ENCODE data around the gene CLCN7.

The CLCN7 gene

DNA sequence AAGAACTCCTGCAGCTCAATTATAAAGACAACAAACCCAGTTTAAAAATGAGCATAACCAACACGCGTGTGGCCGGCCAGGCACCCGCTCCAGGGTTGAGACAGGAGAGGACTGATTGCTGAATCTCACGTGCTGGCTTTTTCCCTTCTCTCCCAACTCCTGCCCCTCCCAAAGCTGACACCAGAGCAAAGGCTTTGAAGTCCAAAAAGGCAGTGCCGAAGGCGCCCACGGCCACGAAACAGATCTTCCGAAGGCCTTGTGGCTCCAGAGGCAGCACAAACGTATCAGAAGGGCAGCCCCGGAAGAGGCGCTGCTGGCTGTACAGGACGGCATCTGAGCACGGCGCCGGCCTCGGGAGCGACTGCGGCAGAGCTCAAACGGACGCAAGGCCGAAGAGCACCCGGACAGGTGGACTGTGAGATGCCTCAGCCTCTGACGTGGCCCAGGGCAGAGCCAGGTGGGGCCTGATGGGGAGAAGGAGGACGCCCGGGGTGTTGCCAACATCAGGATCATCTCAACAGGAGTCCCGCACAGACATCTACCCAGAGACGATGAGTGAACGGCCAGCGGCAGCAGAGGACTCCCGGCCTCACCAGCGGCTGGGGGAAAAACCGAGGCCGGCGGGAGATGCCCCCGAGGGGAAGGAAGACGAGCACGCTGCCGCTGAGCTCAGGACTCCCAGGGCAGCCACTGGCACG lies 10.5 kb downstream of the CLCN7 start:
- DNase-seq (ENCODE audit: low read depth in 2 of 2): no peak

DNA sequence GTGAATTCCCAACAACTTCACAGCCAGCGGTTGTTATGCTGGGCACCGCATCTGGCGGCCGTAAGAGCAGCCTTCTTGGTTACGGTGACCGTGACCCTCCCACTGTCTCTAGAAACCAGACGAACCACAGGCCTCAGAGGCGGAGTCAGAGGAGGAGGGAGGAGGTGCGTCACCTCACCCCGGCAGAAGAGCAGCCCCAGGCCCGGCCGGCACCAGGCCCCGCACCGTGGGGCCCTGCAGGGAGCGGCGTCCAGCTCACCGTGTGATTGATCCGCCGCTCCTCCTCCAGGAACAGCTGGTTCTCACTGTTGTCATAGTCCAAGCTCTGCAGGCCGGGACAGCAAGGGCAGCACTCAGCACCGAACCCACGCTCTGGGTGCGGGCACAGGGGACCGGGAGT lies 13.7 kb downstream of the CLCN7 start:
- DNase-seq (ENCODE audit: low read depth in 2 of 2): no peak

DNA sequence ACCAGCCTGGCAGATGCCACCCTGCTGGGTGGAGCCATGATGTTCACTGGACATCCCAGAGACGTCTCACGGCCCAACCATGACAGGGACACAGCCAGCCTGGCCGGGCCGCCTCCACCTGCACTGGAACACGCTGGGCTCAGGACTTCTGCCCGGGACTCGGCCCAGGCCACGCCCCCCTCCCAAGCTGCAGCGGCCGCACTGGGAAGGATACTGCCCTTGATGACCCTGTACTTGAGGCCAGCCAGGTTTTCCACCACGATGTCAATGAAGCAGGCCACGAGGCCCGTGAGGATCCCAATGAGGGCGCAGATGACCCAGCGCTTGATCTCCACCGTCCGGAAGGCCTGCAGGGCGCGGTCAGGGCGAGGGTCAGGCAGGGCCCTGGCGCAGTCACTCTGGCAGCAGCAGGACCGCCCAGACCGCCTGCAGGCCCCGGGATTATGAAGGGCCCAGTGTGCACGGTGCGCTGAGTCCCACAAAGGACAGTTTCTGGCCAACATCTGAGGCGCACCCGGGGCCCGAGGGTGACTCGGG lies 14.2 kb downstream of the CLCN7 start:
- DNase-seq (ENCODE audit: low read depth in 2 of 2): no peak

DNA sequence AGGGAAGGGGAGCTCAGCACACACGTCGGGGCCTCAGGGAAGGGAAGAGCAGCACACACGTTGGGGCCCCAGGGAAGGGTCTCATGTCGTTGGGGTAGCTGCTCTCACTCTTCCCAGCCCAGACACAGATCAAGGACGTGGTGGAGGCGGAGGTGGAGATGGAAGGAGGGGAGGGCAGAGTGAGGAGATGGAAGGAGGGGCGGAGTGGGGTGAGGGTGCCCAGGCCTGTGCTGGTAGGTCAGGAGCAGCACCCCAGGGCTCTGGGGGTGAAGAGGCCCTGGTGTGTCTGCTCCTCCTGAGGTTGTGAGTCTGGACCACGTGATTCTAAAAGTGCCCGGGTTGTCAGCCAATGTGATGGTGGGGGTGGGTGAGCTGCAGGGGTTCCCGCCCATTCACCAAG lies 14.9 kb downstream of the CLCN7 start:
- no peak for DNase-seq (ENCODE audit: low read depth in 2 of 2)

DNA sequence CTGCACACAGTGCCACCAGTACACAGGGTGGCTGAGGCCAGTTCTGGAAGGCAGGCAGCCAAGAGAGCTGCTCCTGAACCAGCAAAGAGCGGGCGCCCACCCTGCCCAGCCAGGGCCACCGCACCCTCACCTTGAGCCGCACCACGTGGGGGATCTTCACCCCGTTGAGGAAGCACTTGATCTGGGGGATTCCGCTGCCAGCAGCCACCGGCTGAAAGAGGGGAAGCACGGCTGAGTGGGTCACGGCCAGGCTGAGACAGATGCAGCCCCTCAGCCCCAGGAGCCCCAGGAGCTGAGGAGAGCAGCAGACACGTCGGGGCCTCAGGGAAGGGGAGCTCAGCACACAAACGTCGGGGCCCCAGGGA lies 15.9 kb downstream of the CLCN7 start:
- DNase-seq (ENCODE audit: low read depth in 2 of 2): no peak

DNA sequence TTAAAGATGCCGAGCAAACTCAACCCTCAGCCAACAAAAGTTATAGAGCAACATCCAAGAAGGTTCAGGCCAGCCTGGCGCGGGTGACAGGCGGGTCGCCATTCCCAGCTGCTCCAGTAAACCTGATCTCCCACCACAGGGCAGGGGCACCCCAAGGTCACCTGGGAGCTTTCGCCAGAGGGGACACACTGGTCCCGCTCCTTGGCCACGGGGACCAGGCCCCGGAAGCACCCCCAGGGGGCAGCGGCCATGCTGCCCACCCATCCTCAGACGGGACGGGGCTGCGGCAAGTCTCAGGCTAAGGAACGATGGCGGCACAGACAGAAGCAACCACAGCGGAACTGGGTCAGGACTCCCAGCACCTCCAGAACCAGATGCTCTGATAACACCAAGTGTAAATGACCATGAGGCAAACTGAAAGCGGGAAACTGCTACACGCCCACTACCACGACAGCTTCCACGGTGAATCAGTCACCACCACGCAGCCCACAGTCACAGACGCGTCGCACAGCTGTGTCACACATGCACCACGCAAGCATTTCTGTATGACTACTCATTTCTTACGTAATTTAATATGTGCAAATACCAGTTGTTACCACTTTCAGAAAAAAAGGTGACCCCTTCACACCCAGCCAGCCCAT lies 16.4 kb downstream of the CLCN7 start:
- DNase-seq (ENCODE audit: low read depth in 2 of 2): peak in 1 of 2 donors; percentile 31

DNA sequence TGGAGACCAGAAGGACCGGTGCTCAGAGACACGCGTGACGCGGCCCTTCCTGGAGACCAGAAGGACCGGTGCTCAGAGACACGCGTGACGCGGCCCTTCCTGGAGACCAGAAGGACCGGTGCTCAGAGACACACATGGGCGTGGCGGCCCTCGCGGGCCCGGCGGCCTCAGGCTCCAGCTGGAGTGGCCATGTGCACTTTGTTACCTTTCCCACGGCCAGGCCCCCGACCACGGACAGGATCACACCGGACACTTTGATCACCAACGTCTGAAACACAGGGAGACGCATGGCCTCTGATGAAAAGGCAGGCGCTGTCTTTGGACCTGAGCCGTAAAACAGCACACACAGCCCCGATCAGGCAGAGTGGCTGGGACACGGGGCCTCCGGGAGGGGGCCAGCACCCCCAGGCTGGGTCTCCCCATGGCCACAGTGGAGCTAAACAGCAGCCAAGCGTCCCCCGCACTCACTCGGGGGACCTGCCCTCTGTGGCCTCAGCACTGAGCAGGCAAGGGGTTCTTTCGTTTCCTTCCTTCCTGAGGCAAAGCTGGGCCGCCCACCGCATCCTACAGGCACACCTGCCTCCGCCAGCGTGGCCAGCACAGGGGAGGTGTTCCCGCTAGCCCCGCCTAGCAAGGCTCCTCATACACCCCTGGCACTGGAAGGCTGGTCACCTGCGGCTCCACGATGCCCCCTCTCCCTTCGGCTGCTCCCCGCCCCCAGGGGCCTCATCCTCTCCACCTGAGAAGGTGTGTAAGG lies 17.2 kb downstream of the CLCN7 start:
- DNase-seq (ENCODE audit: low read depth in 2 of 2): no peak

GRCh38 chr16:1456951-1457350 lies 17.9 kb downstream of the CLCN7 start:
- DNase-seq (ENCODE audit: low read depth in 2 of 2): no peak

DNA sequence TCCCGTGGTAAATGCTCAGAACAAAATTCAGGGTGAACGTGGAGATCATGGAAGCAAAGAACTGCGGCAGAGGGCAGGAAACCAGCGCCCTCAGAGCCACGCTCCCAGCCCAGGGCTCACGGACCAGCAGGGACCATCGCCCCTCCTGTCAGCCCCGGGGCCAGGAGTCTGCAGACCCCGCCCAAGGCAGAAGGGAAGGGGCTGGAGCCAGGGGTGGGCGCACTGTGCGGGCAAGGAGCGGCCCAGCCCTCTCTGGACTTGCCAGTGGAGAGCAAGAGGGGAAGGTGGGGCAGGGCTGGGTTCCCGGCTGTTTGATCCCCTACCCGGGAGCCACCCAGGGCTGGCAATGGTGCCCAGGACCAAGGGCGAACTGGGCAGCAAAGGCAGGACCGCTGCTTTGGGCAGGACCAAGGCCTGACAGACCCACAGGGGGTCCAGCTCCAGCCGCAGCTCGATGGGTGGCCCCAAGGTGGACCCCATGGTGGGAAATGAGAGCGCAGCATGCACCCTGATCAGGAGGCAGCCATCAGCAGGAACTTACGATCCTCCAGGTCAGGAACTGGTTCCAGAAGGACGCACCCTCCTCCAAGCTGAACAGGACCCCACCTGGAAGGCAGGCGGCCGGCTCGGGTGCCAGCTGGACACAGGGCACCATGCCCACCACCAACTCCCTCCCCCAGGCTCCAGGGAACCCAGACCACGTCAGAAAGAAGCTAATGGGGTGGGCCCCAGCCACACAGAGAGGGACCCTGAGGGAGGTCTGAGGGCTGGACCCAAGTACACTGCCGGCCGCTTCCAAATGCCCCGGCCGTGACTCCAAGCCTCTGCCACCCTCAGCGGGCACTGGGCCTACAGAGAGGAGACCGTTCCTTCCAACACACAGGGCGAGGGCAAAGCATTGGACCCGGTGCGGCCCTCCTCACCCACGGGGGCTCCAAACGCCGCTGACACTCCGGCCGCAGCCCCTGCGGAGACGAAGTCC lies 19.3 kb downstream of the CLCN7 start:
- no peak for DNase-seq (ENCODE audit: low read depth in 2 of 2)

DNA sequence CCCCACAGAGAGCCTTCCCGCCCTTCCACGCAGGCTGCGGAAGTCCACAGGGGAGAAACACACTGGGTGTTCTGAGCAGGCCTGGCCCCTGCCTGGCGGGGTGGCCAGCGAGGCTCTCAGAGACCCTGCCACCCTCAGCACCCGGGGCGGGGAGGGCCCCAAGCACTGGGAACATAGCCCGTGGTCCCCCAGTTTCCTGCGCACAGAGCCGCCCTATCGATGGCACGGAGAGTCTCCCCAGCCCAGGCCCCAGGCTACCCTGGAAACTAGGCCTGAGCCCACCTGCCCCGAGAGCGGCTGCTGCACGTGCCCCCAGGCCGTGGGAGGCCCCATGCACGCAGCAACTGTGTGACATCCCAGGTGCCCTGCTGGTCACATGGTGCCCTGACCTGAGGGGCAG lies 20.3 kb downstream of the CLCN7 start:
- DNase-seq (ENCODE audit: low read depth in 2 of 2): no peak

- DNase-seq (ENCODE audit: low read depth in 2 of 2): no peak
These were observed 21.5 kb downstream of the CLCN7 start for GRCh38 chr16:1453316-1453715.

DNA sequence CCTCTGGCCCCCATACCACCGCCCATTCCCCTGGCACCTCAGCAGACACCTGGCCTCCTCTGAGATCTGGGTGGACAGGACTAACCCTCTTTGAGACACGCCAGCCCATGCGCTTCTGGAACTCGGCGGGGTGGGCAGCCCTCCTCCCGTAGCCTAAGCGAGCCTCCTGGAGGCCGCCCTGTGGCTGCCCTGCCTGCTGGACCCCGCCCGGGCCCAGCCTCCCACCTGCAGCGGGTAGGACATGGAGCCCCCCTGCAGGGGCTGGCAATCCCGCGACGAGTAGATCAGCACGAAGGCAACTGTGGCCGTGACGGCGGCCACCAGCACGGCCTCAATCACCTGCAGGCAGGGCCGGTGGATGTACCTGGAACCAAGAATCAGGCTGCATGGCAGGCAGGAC lies 22.3 kb downstream of the CLCN7 start:
- no peak for DNase-seq (ENCODE audit: low read depth in 2 of 2)

GRCh38 chr16:1451702-1452392 lies 23.0 kb downstream of the CLCN7 start:
- DNase-seq (ENCODE audit: low read depth in 2 of 2): no peak

DNA sequence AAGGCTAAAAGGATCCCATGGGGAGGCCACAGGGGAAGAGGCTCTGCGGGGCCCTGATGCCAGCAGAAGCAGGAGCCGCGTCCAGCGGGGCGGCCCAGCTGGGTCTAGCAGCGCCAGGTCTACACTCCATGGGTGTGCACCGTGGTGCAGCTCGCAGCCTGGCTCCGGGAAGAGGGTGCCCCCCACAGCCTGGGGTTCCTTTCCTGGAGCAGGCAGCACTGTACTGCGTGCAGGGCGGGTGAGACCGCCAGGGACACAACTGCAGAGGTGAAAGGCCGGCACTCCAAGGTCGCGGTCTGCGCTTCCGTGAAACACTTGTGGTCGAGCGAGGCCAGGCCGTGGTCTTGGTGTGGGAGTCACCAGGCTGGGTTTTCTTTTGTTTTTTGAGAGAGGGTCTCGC lies 24.0 kb downstream of the CLCN7 start:
- DNase-seq (ENCODE audit: low read depth in 2 of 2): no peak

DNA sequence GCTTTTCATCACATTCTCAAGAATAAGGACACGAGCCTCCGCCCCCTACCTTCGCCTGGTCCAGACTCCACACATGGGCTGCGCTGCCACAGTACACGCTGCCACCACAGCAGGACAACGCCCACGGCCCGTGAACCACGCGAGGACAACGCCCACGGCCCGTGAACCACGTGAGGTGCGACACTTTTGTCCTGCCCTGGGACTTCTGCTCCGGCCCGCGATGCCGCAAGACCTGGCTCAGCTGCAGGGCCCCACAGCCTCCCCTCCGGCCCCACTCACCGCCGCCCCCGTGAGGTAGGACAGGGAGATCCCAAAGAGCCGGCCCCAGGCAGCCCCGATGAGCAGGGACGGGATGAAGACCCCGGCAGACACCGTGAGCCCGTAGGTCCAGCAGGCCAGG lies 24.6 kb downstream of the CLCN7 start:
- no peak for DNase-seq (ENCODE audit: low read depth in 2 of 2)

DNA sequence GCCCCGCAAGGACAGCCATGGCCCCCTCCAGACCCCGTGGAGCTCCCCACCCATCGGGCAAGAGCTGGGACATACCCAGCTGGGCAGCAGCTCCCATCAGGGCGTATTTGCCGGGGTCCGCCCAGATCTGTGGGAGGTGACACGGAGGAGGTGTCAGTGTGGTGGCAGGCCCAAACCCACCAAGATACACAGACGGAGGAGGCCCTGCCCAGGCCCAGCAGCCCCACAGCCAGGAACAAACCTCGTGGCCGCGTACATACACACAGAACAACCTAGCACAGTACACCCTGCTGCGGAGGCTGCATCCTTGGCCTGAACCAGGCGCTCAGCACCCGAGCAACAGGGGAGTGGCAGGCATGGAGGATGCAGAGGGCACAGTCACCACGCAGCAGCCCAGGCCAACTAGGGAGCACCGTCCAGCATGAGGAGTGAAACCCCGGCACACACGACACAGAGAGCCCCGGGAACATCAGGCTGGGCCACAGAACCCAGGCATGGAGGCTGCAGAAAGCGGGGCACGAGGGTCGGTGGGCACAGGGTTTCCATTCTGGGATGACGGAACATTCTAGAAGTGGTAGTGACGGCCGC lies 25.5 kb downstream of the CLCN7 start:
- no peak for DNase-seq (ENCODE audit: low read depth in 2 of 2)

DNA sequence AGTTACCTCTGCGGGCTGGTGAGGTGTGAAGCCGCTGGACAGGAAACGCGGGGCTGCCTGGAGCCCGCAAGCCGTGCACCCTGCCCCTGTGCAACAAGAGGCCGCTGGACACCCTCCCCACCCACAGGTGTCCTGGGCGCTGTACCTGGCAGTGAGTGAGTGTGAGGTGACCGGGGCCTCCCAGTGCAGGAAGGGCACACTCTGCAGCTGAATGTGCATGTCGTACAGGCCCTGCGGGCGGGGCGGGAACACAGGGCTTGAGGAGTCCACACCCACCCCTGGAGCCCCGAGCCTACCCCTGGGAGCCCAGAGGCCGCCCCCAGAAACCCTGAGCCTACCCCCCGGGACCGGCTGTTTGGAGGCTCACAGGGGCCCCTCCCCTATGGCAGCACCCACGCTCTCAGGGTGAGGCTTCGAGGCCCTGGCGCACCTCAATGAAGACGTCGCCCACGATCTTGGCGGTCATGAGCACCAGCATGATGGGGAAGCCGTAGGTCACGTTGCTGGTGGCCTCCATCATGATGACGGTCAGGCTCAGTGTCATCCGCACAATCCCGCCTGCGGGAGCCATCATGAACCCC lies 26.2 kb downstream of the CLCN7 start:
- no peak for DNase-seq (ENCODE audit: low read depth in 2 of 2)

GRCh38 chr16:1447965-1448364 lies 26.9 kb downstream of the CLCN7 start:
- DNase-seq (ENCODE audit: low read depth in 2 of 2): no peak

DNA sequence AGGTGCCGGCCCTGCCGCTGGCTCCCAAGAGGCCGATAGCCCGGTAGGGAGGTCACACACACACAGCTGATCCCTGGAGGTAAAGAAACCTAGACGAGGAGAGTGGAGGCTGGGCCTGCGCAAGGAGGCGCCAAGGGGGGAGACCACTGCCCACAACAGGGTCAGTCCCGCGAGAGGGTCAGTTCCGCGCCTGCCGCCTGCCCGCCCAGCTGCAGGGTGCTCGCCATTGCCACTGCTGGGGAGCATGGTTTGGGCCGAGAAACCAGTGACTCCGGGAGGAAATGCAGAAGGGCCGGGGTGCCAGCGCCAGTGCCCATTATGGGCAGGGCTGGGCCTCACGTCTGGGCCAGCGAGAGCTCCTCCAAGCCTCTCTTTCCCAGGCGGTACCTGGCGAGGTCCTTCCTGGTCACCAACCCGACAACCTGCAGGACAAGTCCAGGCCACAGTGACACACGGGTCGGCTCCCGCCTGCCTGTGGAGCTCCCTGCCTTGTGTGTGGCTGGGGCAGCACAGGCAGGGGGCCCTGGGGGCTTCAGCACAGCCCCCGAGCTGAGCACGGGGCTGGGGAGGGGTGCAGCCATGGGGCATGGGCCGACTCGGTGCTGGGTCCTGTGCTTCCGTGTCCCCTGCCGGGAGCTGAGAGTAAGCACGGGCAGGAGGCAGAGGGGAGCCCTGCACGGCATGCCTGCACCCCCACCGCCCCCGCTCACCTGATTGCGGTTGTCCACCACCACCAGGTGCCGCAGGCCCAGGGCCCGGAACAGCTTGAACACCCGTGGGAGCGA lies 28.3 kb downstream of the CLCN7 start:
- DNase-seq (ENCODE audit: low read depth in 2 of 2): no peak
